GM18499 (cell line): ENCODE measurements around the gene CCDC27.

Experiments
- ATAC-seq: cut with Tn5 transposase; IDR thresholded peaks from one replicate; pipeline ENCODE4 v1.9.1; 2021; ENCODE audit warnings: moderate number of reproducible peaks; ENCODE audit not compliant: insufficient read depth, unreplicated experiment

Gene CCDC27

DNA sequence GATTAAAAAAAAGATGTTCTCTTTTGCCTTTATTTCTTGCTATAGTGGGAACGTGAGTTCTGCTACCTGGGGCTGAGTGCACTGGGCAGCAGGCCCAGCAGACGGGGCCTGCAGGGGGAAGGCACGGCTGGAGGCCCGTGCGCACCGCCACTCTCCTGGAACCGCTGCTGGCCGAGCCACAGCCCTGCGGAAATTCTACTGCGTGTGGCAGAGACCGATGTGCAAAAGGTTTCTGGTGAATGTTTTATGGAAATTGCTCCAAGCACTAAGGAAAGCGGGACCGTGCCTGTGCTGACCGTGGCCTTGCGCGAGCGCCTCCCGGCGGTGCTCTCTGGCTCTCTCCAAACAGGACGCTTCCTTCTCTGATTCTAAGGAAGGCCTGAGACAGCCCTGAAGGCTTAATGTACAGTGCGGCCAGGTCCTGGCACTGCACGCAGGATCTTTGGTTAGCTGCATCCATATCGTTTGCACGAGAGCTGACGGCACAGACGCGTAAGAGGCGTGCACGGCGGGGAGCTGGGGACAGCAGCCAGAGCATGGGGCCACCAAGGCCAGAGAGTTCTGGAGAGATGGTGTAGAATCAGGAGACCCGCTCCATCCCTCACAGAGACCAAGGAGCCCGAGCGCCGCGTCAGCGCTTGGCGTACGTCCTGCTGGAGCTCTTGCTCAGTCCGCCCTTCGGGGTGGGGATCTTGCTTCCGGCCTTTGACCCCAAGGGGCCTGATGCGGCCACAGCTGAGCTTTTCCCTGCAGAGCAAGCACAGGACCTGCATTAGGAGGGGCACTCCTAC lies 62.7 kb downstream of the CCDC27 start:
- no peak for ATAC-seq

DNA sequence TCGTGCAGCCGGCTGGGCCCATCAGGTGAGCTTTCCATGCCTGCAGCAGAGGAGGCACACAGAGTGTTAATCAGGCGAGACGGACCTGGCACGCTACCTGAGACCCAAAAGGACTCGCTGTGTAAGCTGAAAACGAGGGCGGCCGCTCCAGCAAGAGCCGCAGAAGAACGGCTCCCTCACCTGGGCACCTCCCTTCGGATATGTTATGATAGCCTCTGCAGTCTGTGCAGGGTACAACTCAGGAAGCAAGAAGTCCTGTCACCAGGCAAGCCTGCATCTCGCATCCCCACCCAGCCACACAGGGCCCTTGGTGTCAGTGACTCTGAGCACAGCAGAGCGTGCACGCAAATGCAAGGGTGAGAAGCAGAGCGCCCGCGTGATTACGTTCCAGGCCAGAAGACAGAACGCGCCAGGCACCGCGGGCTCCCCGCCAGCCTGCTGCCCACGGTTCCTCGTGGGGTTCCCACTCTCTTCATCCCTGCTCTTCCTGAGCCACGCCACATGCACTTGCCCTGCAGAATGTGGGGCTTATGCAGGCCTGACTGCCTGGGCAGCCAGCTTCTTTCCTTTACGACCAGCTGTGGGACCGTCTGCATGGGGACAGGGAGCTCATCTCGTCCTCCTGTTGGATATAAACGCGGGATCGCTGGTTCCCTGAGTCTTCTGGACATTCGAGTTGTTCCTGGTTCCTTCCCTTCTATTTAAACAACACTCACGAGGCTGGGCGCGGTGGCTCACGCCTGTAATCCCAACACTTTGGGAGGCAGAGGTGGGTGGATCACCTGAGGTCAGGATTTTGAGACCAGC lies 64.3 kb downstream of the CCDC27 start:
- ATAC-seq: no peak

DNA sequence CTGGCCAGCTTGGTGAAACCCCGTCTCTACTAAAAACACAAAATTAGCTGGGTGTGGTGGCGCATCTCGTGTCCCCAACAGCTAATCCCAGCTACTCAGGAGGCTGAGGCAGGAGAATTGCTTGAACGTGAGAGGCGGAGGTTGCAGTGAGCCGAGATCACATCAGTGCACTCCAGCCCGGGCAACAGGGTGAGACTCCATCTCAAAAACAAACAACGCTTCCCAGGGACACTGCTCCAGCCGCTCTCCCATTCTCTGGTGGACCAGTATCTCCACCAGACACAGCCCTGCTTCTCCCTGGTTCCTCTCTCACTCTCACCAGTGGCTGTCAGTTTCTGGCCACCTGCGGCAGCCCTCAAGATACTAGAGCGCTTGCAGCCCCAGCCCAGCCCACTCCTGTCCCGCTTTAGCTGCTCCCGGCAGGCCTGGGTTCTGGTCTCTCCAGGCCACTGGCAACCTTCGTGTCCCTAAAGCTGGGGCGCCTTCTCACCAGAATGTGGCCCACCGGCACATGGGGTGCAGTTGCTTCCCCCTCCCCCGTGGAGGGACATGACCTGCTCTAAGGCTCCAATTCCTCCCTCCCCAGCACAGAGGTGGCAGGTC lies 65.0 kb downstream of the CCDC27 start:
- no peak for ATAC-seq

DNA sequence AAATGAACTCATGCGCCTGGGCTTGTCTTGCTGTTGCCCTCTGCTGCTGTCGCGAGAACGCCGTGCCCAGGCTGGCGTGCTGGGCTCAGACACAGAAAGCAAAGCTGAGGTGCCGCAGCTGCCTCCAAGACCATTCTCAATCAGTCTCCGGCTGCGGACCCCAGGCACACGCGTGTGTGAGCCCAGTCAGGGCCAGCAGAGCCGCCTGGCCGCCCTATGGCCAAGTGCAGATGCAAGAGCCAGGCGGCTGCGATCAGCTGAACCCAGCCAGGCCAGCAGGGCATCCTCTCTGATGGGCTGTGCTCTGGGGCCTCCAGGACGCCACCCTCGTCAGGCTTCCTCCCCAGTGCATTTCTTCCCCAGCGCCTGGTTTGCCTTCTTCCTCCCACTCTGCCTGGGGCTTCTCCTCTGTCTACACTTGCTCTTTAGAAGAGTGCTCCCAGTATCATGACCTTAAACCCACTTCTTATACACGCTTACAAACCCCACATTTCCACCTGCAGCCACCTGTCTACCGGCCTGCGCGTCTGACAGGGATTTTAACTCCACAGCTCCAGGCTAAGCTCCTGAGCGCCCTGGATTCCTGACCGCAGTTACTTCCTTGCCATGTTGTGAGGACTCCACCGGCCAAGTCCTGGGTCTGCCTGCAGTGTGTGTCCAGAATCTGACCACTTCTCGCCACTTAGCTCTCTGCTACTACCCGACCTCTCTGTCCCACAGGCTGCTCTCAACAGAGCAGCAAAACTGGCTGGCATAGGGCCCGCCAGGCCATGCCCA lies 65.8 kb downstream of the CCDC27 start:
- no peak for ATAC-seq

DNA sequence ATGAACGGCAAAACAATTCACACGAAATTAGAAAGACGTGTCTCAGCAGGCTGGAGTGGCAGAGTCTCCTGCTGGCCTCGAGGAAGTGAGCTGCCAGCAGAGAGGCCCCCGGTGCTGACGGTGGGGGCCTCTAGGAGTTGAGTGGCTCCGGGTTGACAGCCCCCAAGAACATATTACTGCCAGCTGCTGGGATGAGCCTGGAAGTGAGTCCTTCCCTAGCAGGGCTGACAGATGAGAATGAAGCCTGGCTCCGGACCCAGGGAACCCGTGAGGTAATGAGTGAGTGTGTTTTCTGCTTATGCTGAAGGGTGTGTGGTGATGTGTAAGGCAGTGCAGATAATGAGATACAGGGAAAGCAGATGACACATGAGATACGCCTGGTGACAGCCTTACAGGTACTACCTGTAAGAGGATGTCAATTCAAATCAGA lies 67.5 kb downstream of the CCDC27 start:
- no peak for ATAC-seq

DNA sequence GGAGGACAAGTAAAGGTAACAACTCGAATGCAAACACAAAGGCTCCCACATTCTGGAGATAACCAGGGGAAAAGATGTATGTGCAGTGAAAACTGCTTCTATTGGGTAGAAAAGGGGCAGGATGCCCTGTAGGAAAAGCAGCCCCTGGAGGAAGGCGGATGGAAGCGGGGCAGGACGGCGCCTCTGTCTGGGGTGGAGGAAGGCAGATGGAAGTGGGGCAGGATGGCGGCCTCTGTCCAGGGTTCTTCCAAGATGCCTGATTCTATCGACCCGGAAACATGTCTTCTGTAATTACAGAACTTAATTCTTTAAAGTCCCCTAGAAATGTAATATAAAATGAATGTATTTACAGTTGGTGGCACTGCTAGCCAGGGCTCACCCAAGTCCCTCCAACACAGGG lies 68.1 kb downstream of the CCDC27 start:
- ATAC-seq: no peak

DNA sequence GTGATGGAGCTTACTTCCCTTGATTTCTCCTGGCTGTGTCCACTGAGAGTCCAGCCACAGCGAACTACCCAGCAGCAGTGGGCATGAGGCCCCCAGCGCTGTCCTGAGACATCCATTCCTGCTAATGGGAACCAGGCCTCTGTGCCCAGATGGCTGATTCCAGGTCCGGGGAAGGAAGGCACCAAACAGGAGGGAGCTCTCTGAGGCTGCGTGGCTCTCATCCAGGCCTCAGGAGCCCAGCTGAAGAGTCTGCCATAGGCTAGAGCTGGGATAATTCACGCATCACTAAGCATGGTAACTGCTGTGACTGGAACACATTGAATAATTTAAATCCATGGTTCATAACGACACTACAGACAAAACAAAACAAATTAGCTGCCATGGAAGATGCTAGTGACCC lies 68.8 kb downstream of the CCDC27 start:
- ATAC-seq: no peak
